ENCODE results near the gene CDK8.

DNA sequence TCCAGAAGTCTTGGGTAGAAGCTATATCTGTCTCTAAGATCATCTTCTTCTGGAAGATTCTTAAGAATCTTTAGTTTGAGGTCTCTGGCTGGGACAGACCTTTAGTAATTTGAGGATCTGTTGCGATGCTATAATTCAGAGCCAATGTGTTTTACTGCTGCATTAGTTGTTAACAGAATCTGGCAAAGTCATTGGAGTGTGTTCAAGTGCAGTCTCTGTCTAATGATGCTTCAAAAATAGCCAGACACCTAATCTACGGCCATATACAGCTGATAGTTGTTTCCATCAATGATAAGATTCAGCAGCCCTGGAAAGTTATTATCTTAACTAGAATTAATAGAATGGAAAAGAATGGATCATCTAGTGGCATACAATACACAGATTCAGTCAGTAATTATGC is 72.6 kb downstream of the CDK8 start:
- TF ChIP-seq YY1 (IDR thresholded peaks at IDR 0.05; ENCODE audit: low read depth), result no peak
- no peak for TF ChIP-seq RAD21 (IDR thresholded peaks at IDR 0.05; ENCODE audit: low read depth)
- TF ChIP-seq, protein P1, sequence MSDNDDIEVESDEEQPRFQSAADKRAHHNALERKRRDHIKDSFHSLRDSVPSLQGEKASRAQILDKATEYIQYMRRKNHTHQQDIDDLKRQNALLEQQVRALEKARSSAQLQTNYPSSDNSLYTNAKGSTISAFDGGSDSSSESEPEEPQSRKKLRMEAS (IDR thresholded peaks at IDR 0.05), result no peak
- no peak for TF ChIP-seq CEBPB (IDR thresholded peaks at IDR 0.05)
- TF ChIP-seq EP300 (IDR thresholded peaks at IDR 0.05; ENCODE audit: borderline replicate concordance), result no peak
- no peak for TF ChIP-seq EGR1 (IDR thresholded peaks at IDR 0.05)
- no peak for TF ChIP-seq REST (IDR thresholded peaks at IDR 0.05; ENCODE audit: low read depth)
- TF ChIP-seq TAF1 (IDR thresholded peaks at IDR 0.05; ENCODE audit: low read depth), result no peak
- TF ChIP-seq, protein P2, sequence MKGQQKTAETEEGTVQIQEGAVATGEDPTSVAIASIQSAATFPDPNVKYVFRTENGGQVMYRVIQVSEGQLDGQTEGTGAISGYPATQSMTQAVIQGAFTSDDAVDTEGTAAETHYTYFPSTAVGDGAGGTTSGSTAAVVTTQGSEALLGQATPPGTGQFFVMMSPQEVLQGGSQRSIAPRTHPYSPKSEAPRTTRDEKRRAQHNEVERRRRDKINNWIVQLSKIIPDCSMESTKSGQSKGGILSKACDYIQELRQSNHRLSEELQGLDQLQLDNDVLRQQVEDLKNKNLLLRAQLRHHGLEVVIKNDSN (IDR thresholded peaks at IDR 0.05), result no peak
- no peak for TF ChIP-seq CREB1 (IDR thresholded peaks at IDR 0.05; ENCODE audit: low read depth)
- TF ChIP-seq TCF12 (IDR thresholded peaks at IDR 0.05; ENCODE audit: low read depth), result no peak
- TF ChIP-seq FOXM1 (IDR thresholded peaks at IDR 0.05; ENCODE audit: borderline replicate concordance, low read depth), result no peak
- no peak for TF ChIP-seq NFIC (IDR thresholded peaks at IDR 0.05)

Data from Ishikawa (cell line).